ENCODE measurements around the gene VPS72. TPM values are rescaled to one million over a fixed set of nuclear protein-coding genes. Genes with fewer than 3 reads are reported as not detected.

Gene VPS72
- total and polyA plus RNA-seq, 2 of the 13 experiments (the other 11 are each of a cell fraction or from before 2014, with no cell fraction given): 33.7 to 34.5 TPM

DNA sequence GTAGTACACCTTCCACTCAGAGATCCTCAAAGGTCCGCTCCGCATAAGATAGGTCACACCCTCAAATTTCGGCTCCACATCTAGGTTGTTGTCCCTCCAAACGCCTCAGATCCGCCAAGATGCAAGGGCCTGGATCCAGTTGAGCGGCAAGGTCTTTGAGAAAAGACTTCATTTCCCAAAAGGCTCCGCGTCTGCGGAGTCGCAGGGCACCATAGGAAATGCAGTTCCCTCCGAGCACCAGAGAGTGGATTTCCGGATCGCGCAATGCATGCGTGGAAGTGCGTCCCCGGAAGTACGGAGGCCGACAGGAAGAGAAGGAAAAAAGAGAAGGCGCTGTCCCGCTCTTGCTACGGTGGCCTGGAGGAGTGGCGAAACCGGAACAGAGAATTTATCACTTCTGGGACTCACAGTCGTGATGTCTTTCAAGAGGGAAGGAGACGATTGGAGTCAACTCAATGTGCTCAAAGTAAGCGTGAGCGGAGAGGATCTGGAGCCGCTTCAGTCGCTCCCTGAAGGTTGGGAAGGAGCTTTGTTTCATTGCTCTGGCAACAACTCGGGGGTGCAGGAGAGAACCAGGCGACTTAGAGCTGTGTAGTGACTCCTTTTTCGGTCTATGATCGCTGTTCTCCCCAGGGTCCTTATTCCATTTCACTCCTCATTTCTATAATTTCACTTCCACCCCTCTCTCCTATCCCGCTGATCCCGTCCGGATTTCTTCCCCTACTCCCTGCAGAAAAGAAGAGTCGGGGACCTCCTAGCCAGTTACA, 24.1 kb downstream of the VPS72 start, which contains the start of the genes LYSMD1 and SCNM1 (continued):
- TF ChIP-seq, protein P1, sequence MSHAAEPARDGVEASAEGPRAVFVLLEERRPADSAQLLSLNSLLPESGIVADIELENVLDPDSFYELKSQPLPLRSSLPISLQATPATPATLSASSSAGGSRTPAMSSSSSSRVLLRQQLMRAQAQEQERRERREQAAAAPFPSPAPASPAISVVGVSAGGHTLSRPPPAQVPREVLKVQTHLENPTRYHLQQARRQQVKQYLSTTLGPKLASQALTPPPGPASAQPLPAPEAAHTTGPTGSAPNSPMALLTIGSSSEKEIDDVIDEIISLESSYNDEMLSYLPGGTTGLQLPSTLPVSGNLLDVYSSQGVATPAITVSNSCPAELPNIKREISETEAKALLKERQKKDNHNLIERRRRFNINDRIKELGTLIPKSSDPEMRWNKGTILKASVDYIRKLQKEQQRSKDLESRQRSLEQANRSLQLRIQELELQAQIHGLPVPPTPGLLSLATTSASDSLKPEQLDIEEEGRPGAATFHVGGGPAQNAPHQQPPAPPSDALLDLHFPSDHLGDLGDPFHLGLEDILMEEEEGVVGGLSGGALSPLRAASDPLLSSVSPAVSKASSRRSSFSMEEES (CRISPR knock-in tag; IDR thresholded peaks at IDR 0.05): no peak; the same call in none of the 2 replicates
- TF ChIP-seq KDM3A (CRISPR knock-in tag; IDR thresholded peaks at IDR 0.05; ENCODE audit: low read depth): peak; percentile 57; the same call in 1 of the 2 replicates
- 0 out of 2 replicates have a peak, but pooled peaks have one; percentile 40 for TF ChIP-seq MEIS2 (CRISPR knock-in tag; IDR thresholded peaks at IDR 0.05)
- no peak for TF ChIP-seq PRMT3 (CRISPR knock-in tag; IDR thresholded peaks at IDR 0.05; ENCODE audit: borderline replicate concordance, low read depth)
- TF ChIP-seq ISX (CRISPR knock-in tag; conservative IDR thresholded peaks at IDR 0.05): no peak
- TF ChIP-seq, protein P2, sequence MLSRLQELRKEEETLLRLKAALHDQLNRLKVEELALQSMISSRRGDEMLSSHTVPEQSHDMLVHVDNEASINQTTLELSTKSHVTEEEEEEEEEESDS (CRISPR knock-in tag; IDR thresholded peaks at IDR 0.05; ENCODE audit: borderline replicate concordance): no peak
- TF ChIP-seq, protein P3, sequence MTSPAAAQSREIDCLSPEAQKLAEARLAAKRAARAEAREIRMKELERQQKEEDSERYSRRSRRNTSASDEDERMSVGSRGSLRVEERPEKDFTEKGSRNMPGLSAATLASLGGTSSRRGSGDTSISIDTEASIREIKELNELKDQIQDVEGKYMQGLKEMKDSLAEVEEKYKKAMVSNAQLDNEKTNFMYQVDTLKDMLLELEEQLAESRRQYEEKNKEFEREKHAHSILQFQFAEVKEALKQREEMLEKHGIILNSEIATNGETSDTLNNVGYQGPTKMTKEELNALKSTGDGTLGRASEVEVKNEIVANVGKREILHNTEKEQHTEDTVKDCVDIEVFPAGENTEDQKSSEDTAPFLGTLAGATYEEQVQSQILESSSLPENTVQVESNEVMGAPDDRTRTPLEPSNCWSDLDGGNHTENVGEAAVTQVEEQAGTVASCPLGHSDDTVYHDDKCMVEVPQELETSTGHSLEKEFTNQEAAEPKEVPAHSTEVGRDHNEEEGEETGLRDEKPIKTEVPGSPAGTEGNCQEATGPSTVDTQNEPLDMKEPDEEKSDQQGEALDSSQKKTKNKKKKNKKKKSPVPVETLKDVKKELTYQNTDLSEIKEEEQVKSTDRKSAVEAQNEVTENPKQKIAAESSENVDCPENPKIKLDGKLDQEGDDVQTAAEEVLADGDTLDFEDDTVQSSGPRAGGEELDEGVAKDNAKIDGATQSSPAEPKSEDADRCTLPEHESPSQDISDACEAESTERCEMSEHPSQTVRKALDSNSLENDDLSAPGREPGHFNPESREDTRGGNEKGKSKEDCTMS (CRISPR knock-in tag; conservative IDR thresholded peaks at IDR 0.05): no peak
- TF ChIP-seq ELF4 (CRISPR knock-in tag; IDR thresholded peaks at IDR 0.05; ENCODE audit: borderline replicate concordance): peak; percentile 100
- TF ChIP-seq, protein P4, sequence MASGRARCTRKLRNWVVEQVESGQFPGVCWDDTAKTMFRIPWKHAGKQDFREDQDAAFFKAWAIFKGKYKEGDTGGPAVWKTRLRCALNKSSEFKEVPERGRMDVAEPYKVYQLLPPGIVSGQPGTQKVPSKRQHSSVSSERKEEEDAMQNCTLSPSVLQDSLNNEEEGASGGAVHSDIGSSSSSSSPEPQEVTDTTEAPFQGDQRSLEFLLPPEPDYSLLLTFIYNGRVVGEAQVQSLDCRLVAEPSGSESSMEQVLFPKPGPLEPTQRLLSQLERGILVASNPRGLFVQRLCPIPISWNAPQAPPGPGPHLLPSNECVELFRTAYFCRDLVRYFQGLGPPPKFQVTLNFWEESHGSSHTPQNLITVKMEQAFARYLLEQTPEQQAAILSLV (CRISPR knock-in tag; IDR thresholded peaks at IDR 0.05; ENCODE audit: borderline replicate concordance): peak; percentile 91; the same call in 1 of the 2 replicates
- TF ChIP-seq, protein P5, sequence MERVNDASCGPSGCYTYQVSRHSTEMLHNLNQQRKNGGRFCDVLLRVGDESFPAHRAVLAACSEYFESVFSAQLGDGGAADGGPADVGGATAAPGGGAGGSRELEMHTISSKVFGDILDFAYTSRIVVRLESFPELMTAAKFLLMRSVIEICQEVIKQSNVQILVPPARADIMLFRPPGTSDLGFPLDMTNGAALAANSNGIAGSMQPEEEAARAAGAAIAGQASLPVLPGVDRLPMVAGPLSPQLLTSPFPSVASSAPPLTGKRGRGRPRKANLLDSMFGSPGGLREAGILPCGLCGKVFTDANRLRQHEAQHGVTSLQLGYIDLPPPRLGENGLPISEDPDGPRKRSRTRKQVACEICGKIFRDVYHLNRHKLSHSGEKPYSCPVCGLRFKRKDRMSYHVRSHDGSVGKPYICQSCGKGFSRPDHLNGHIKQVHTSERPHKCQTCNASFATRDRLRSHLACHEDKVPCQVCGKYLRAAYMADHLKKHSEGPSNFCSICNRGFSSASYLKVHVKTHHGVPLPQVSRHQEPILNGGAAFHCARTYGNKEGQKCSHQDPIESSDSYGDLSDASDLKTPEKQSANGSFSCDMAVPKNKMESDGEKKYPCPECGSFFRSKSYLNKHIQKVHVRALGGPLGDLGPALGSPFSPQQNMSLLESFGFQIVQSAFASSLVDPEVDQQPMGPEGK (CRISPR knock-in tag; IDR thresholded peaks at IDR 0.05): no peak
- peak; percentile 80 for TF ChIP-seq ZNF256 (CRISPR knock-in tag; conservative IDR thresholded peaks at IDR 0.05)
- TF ChIP-seq ZNF747 (CRISPR knock-in tag; IDR thresholded peaks at IDR 0.05; ENCODE audit: borderline replicate concordance): peak; percentile 77; the same call in 1 of the 2 replicates

Data from HepG2 (cell line).